ENCODE data around the gene NACC2.
"Not testable (repeated sequence)": the region's sequence is repeated elsewhere in the genome, so short reads cannot be mapped to it uniquely, and the experiment has no call there.

The NACC2 gene

GRCh38 chr9:136105398-136106135, 10.5 kb upstream of the NACC2 start:
- peak; percentile 31 for DNase-seq (ENCODE audit: low read depth)
- H3K4me3 ChIP-seq (ENCODE audit: control insufficient read depth, low read depth, low read length): no peak overlapping the region
- TF ChIP-seq CTCF (conservative IDR thresholded peaks at IDR 0.05; ENCODE audit: control insufficient read depth, insufficient read depth, low read depth, low read length): no peak

- H3K4me3 ChIP-seq (ENCODE audit: control insufficient read depth, low read depth, low read length): no peak overlapping the region
- no peak for TF ChIP-seq CTCF (conservative IDR thresholded peaks at IDR 0.05; ENCODE audit: control insufficient read depth, insufficient read depth, low read depth, low read length)
- DNase-seq (ENCODE audit: low read depth): no peak
Measured at GRCh38 chr9:136104916-136105315, 9.8 kb upstream of the NACC2 start.

- TF ChIP-seq CTCF (conservative IDR thresholded peaks at IDR 0.05; ENCODE audit: control insufficient read depth, insufficient read depth, low read depth, low read length): no peak
- H3K4me3 ChIP-seq (ENCODE audit: control insufficient read depth, low read depth, low read length): no peak overlapping the region
- no peak for DNase-seq (ENCODE audit: low read depth)
Measured at GRCh38 chr9:136104488-136104800, 9.4 kb upstream of the NACC2 start.

GRCh38 chr9:136103651-136104487, 8.8 kb upstream of the NACC2 start:
- no peak for TF ChIP-seq CTCF (conservative IDR thresholded peaks at IDR 0.05; ENCODE audit: control insufficient read depth, insufficient read depth, low read depth, low read length)
- H3K4me3 ChIP-seq (ENCODE audit: control insufficient read depth, low read depth, low read length): no peak overlapping the region
- DNase-seq (ENCODE audit: low read depth): no peak

GRCh38 chr9:136101615-136102074, 6.6 kb upstream of the NACC2 start:
- not testable (repeated sequence) for H3K4me3 ChIP-seq (ENCODE audit: control insufficient read depth, low read depth, low read length); DNase-seq (ENCODE audit: low read depth)

GRCh38 chr9:136100700-136101614, 5.9 kb upstream of the NACC2 start:
- no peak for TF ChIP-seq CTCF (conservative IDR thresholded peaks at IDR 0.05; ENCODE audit: control insufficient read depth, insufficient read depth, low read depth, low read length)
- no peak for DNase-seq (ENCODE audit: low read depth)
- no peak overlapping the region for H3K4me3 ChIP-seq (ENCODE audit: control insufficient read depth, low read depth, low read length)

Data from fibroblast of mammary gland (primary cell).